BJ (cell line): ENCODE measurements around the gene COL5A1. TPM values are rescaled to one million over a fixed set of nuclear protein-coding genes. Genes with fewer than 3 reads are reported as not detected.

Experiments used
- CTCF ChIA-PET: fragments of 350-600 bp; formaldehyde crosslinking; extraction: SDS; loops from one replicate; lab custom pipeline; 2021; ENCODE audit warnings: antibody characterized with exemption, inconsistent platforms; lab: Yijun Ruan, JAX
- POLR2A ChIA-PET: fragments of 300-600 bp; sonication (Branson Sonifier 250); formaldehyde crosslinking; extraction: SDS; loops from one replicate; lab custom pipeline; 2021; ENCODE audit warnings: antibody characterized with exemption; lab: Charles Lee
- DNase-seq: peaks from one replicate; pipeline ENCODE4 v3.0.0-alpha.2; 2011; ENCODE audit warnings: low read depth
- H3K27me3 ChIP-seq: 2 replicates; pipeline ENCODE4 v1.6.0; 2011; ENCODE audit warnings: low read length; ENCODE audit not compliant: control insufficient read depth, insufficient read depth
- H3K36me3 ChIP-seq: 2 replicates; pipeline ENCODE4 v1.5.1; 2011; ENCODE audit warnings: low read length; ENCODE audit not compliant: control insufficient read depth, insufficient read depth
- H3K4me3 ChIP-seq: 2 replicates; pipeline ENCODE4 v1.5.1; 2011; ENCODE audit warnings: low read depth, mild to moderate bottlenecking, control low read depth, low read length
- CTCF ChIP-seq: IDR thresholded peaks from 2 replicates; pipeline ENCODE4 v1.5.1; 2011; ENCODE audit warnings: low read depth, mild to moderate bottlenecking, control low read depth, inconsistent platforms, low read length, moderate library complexity; ENCODE audit not compliant: insufficient read depth
- polyA plus RNA-seq: library from polyadenylated mRNA; depleted of rRNA; stranded (reverse); fragments of >200 nt; gene quantifications from 2 replicates; pipeline ENCODE4 v1.2.3, GENCODE V29; 2011

The COL5A1 gene
- polyA plus RNA-seq, 1 experiment: 251 TPM

GRCh38 chr9:134744385-134745295 lies 103.0 kb downstream of the COL5A1 start:
- ChIA-PET CTCF (interaction anchor here (2.0 to 4.3 kb wide), 2 partner anchors 18 to 296 kb away, joined by 4 to 20 read pairs; no protein-coding TSS in a partner anchor), POLR2A (no interaction called here)
- no peak overlapping the region for H3K4me3 ChIP-seq
- no peak for TF ChIP-seq CTCF
- H3K36me3 ChIP-seq: peaks cover 71% of the 10 kb centered on the region
- DNase-seq: no peak
- H3K27me3 ChIP-seq: no peaks in the 10 kb centered on the region

- peaks cover 73% of the 10 kb centered on the region for H3K36me3 ChIP-seq
- no peak for DNase-seq
- CTCF ChIA-PET: no interaction called here
- H3K27me3 ChIP-seq: no peaks in the 10 kb centered on the region
- TF ChIP-seq CTCF: no peak
- POLR2A ChIA-PET: no interaction called here
- no peak overlapping the region for H3K4me3 ChIP-seq
Measured at GRCh38 chr9:134747951-134748489, 106.4 kb downstream of the COL5A1 start.

GRCh38 chr9:134748591-134748990 lies 107.0 kb downstream of the COL5A1 start:
- Histone ChIP-seq H3K27me3 (no peaks in the 10 kb centered on the region), H3K4me3 (no peak overlapping the region), H3K36me3 (peaks cover 74% of the 10 kb centered on the region)
- CTCF ChIA-PET: interaction anchor here (1.2 kb wide), 1 partner anchor 13 kb away, joined by 3 read pairs; no protein-coding TSS in a partner anchor
- no peak for DNase-seq
- no peak for TF ChIP-seq CTCF
- POLR2A ChIA-PET: no interaction called here

GRCh38 chr9:134750450-134751155 lies 109.0 kb downstream of the COL5A1 start:
- ChIA-PET POLR2A (no interaction called here), CTCF (interaction anchor here (1.0 kb wide), 1 partner anchor 301 kb away, joined by 3 read pairs; no protein-coding TSS in a partner anchor)
- Histone ChIP-seq H3K36me3 (peaks cover 69% of the 10 kb centered on the region), H3K27me3 (no peaks in the 10 kb centered on the region), H3K4me3 (no peak overlapping the region)
- DNase-seq: no peak
- no peak for TF ChIP-seq CTCF

GRCh38 chr9:134751622-134752021 lies 110.0 kb downstream of the COL5A1 start:
- Histone ChIP-seq H3K27me3 (no peaks in the 10 kb centered on the region), H3K4me3 (no peak overlapping the region), H3K36me3 (peaks cover 65% of the 10 kb centered on the region)
- CTCF ChIA-PET: interaction anchor here (1.0 to 1.1 kb wide), 2 partner anchors 9 to 302 kb away, joined by 3 read pairs; no protein-coding TSS in a partner anchor
- no peak for DNase-seq
- POLR2A ChIA-PET: no interaction called here
- TF ChIP-seq CTCF: no peak
